PC-3 (cell line): ENCODE measurements around the gene PKD1L1.

ENCODE experiments used
- CTCF ChIP-seq: fragments of 300-600 bp; sonication (generic); conservative IDR thresholded peaks from 2 replicates; pipeline ENCODE4 v1.5.1; 2017; ENCODE audit warnings: antibody characterized with exemption, low read depth, mild to moderate bottlenecking, low read length
- EZH2 ChIP-seq: fragments of 300-600 bp; sonication (generic); IDR thresholded peaks from one replicate; pipeline ENCODE4 v1.6.1; 2017; ENCODE audit warnings: antibody characterized with exemption, mild to moderate bottlenecking, low read length; ENCODE audit not compliant: unreplicated experiment

DNA sequence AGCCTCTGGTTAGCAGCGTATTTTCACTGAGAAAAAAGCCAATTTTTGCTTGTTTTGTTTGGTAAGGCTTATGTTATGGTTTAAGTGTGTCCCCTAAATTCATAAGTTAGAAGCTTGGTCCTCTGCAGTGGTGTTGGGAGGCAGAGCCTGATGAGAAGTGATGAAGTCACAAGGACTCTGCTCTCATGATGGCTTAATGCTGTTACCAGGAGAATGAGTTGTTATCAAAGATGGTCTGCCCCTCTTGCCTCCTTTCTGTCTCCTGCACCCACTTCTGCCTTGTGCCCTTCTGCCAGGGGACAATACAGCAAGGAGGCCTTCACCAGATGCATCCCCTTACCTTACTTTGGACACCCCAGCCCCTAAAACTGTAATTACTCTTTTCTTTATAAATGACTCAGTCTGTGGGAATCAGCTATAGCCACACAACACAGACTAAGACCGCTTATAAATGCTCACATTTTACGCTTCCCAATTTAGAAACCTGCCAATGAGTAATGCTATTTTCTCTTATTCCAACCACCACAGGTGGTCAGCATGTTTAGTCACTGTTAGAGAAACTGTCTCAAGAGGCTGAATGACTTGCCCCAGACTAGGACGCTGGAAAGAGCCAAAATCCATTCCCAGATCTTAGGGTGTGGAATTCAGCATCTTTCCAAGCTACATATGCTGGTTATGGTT lies 6.1 kb upstream of the PKD1L1 start:
- no peak for TF ChIP-seq CTCF
- TF ChIP-seq EZH2: no peak
